Measurements from ENCODE around the gene OR2AG1. TPM values are rescaled to one million over a fixed set of nuclear protein-coding genes. Genes with fewer than 3 reads are reported as not detected.

Gene OR2AG1
- total and polyA plus RNA-seq, 2 of the 4 experiments (the other 2 are of a cell fraction): not detected

GRCh38 chr11:6733326-6734275 lies 49.2 kb upstream of the OR2AG1 start:
- dilution Hi-C loops (cut with HindIII; ENCODE audit: low sequenced_read_pairs, unreplicated experiment): no loop called here

More at GRCh38 chr11:6733326-6734275, 49.2 kb upstream of the OR2AG1 start:
- no peak overlapping the region for H3K27ac ChIP-seq (ENCODE audit: insufficient read depth, low read length)
- H2AK5ac ChIP-seq (ENCODE audit: low read depth, low read length): no peak overlapping the region
- in situ Hi-C loops (cut with MboI; ENCODE audit: low sequenced_read_pairs): no loop called here
- H3K79me1 ChIP-seq (ENCODE audit: low read depth in 1 of 2, low read length in 2 of 2): no peaks in the 10 kb centered on the region
- H3K9me3 ChIP-seq (ENCODE audit: control insufficient read depth, insufficient read depth, low read length): no peaks in the 10 kb centered on the region
- POLR2A ChIA-PET (ENCODE audit: unreplicated experiment): no interaction called here
- TF ChIP-seq MAFK (IDR thresholded peaks at IDR 0.05; ENCODE audit: low read depth, low read length): no peak
- no peak for TF ChIP-seq BHLHE40 (IDR thresholded peaks at IDR 0.05; ENCODE audit: low read depth, low read length)
- TF ChIP-seq CEBPB (IDR thresholded peaks at IDR 0.05; ENCODE audit: low read depth, low read length): no peak
- no peak for TF ChIP-seq RCOR1 (IDR thresholded peaks at IDR 0.05; ENCODE audit: insufficient replicate concordance, low read length)
- TF ChIP-seq MXI1 (IDR thresholded peaks at IDR 0.05; ENCODE audit: borderline replicate concordance, low read depth, low read length): no peak
- TF ChIP-seq CTCF (conservative IDR thresholded peaks at IDR 0.05; ENCODE audit: low read depth, low read length): no peak
- no peak for TF ChIP-seq CHD1 (IDR thresholded peaks at IDR 0.05; ENCODE audit: low read depth, low read length)
- TF ChIP-seq RFX5 (IDR thresholded peaks at IDR 0.05; ENCODE audit: low read depth, low read length): no peak
- TF ChIP-seq POLR2A (IDR thresholded peaks at IDR 0.05; ENCODE audit: low read depth, low read length): no peak
- no peak for TF ChIP-seq RAD21 (IDR thresholded peaks at IDR 0.05; ENCODE audit: low read length)
- TF ChIP-seq FOS (IDR thresholded peaks at IDR 0.05; ENCODE audit: low read depth, low read length): no peak
- TF ChIP-seq MAZ (IDR thresholded peaks at IDR 0.05; ENCODE audit: borderline replicate concordance, low read depth, low read length): no peak
- TF ChIP-seq NFE2L2 (IDR thresholded peaks at IDR 0.05; ENCODE audit: low read depth, low read length): no peak
- TF ChIP-seq USF2 (IDR thresholded peaks at IDR 0.05; ENCODE audit: low read depth, low read length): no peak
- no peak for TF ChIP-seq ELK1 (IDR thresholded peaks at IDR 0.05; ENCODE audit: borderline replicate concordance, low read depth, low read length)
- H4K5ac ChIP-seq (ENCODE audit: low read depth, low read length): no peak overlapping the region
- no peak overlapping the region for H3K4me2 ChIP-seq (ENCODE audit: low read depth, low read length)
- H2BK5ac ChIP-seq (ENCODE audit: low read depth, low read length, poor library complexity, severe bottlenecking): no peak overlapping the region
- no peak overlapping the region for H2BK15ac ChIP-seq (ENCODE audit: low read depth, low read length)
- H2AFZ ChIP-seq (replicated peaks; ENCODE audit: low read length, poor library complexity): no peak overlapping the region
- intact Hi-C loops (cut with micrococcal nuclease): no loop called here
- H2AK9ac ChIP-seq (replicated peaks; ENCODE audit: low read depth, low read length, poor library complexity): no peak overlapping the region
- no peaks in the 10 kb centered on the region for H3K9me1 ChIP-seq (ENCODE audit: insufficient read depth, low read length)
- H4K91ac ChIP-seq (ENCODE audit: insufficient read depth, low read depth, low read length): no peak overlapping the region
- H3K36me3 ChIP-seq (ENCODE audit: control insufficient read depth, insufficient read depth, low read length): no peaks in the 10 kb centered on the region
- H3K23ac ChIP-seq (ENCODE audit: low read depth, low read length): no peak overlapping the region
- CTCF ChIA-PET: interaction anchor here (1.0 kb wide), 1 partner anchor 24 kb away, joined by 3 read pairs; no protein-coding TSS in a partner anchor
- DNase-seq: no peak
- H4K20me1 ChIP-seq (ENCODE audit: insufficient read depth, low read length): no peaks in the 10 kb centered on the region
- no peak overlapping the region for H3K14ac ChIP-seq (replicated peaks; ENCODE audit: low read depth, low read length)
- no peak overlapping the region for H3K18ac ChIP-seq (ENCODE audit: low read depth, low read length)
- H2BK20ac ChIP-seq (ENCODE audit: low read depth, low read length): no peak overlapping the region
- no CpG with 5 or more reads among the region's 3 CpGs for WGBS, 2 experiments (ENCODE audit: extremely low coverage in 2 of 2, insufficient read length in 1 of 2)
- no peak overlapping the region for H2BK120ac ChIP-seq (ENCODE audit: low read depth, low read length)
- H3K27me3 ChIP-seq (ENCODE audit: control insufficient read depth, insufficient read depth, low read length): no peaks in the 10 kb centered on the region
- no peak overlapping the region for H3K4ac ChIP-seq (ENCODE audit: low read depth, low read length)
- H3K4me3 ChIP-seq (ENCODE audit: insufficient read depth, low read depth, low read length): no peak overlapping the region
- BruUV-seq (replicated peaks): no TSS peak
- no peak for ATAC-seq (ENCODE audit: low read depth)
- no peaks in the 10 kb centered on the region for H3K4me1 ChIP-seq (ENCODE audit: control insufficient read depth, insufficient read depth, low read length)
- no peak overlapping the region for H3K9ac ChIP-seq (ENCODE audit: low read depth, low read length)
- no peak overlapping the region for H3K56ac ChIP-seq (ENCODE audit: extremely low read depth, insufficient read depth, low read length)
- no peak overlapping the region for H4K8ac ChIP-seq (ENCODE audit: low read depth in 2 of 2, low read length in 2 of 2)
